ENCODE measurements around the gene RAP1B. TPM values are rescaled to one million over a fixed set of nuclear protein-coding genes. Genes with fewer than 3 reads are reported as not detected.

The RAP1B gene
- total and polyA plus RNA-seq, 2 of the 13 experiments (the other 11 are each of a cell fraction or from before 2014, with no cell fraction given) = 71.1 to 92.7 TPM

DNA sequence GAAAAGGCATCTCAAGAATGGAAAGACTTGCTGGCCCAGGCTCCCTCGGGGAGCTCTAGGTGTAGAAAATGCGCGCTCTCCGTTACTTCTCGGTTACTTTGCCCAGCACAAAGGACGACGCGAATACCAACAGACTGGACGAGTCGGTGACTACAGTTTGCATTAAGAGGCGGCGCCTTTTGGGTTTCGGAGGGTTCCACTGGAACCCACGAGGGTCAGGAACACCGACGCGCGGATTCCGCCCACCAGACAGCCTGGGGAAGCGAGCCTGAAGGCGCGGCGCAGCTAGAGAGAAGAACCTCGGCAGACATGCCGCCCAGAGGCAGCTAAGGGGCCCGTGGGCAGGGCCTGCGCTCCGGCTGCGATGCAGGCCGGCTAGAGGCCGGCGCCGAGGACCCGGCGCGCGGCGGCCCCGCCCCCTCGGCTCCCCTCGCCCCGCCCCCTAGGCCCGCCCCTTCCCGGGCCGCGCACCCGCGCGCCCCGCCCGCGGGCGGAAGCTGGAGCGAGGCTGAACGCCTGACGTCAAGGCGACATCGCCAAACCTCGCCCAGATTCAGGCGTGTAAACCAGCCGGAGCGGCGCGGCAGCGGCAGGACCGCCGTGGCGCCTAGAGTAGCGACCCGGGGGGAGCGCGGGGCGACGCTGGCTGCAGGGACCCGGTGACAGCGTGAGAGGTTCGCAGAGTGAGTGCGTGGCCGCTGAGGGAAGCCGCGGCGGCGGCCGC is at the start of gene RAP1B (continued):
- peak; percentile 11; the same call in 1 of the 2 replicates for TF ChIP-seq RXRB (CRISPR knock-in tag; IDR thresholded peaks at IDR 0.05; ENCODE audit: borderline replicate concordance)
- peak; percentile 80; the same call in 1 of the 2 replicates for TF ChIP-seq NRL (CRISPR knock-in tag; IDR thresholded peaks at IDR 0.05; ENCODE audit: borderline replicate concordance)
- peak; percentile 72; the same call in 1 of the 2 replicates for TF ChIP-seq ZNF816 (CRISPR knock-in tag; IDR thresholded peaks at IDR 0.05; ENCODE audit: borderline replicate concordance)
- peak; percentile 76; the same call in 1 of the 2 replicates for TF ChIP-seq ZNF891 (CRISPR knock-in tag; IDR thresholded peaks at IDR 0.05)
- TF ChIP-seq MEIS2 (CRISPR knock-in tag; IDR thresholded peaks at IDR 0.05) = peak; percentile 50; the same call in 1 of the 2 replicates
- TF ChIP-seq, protein P1, sequence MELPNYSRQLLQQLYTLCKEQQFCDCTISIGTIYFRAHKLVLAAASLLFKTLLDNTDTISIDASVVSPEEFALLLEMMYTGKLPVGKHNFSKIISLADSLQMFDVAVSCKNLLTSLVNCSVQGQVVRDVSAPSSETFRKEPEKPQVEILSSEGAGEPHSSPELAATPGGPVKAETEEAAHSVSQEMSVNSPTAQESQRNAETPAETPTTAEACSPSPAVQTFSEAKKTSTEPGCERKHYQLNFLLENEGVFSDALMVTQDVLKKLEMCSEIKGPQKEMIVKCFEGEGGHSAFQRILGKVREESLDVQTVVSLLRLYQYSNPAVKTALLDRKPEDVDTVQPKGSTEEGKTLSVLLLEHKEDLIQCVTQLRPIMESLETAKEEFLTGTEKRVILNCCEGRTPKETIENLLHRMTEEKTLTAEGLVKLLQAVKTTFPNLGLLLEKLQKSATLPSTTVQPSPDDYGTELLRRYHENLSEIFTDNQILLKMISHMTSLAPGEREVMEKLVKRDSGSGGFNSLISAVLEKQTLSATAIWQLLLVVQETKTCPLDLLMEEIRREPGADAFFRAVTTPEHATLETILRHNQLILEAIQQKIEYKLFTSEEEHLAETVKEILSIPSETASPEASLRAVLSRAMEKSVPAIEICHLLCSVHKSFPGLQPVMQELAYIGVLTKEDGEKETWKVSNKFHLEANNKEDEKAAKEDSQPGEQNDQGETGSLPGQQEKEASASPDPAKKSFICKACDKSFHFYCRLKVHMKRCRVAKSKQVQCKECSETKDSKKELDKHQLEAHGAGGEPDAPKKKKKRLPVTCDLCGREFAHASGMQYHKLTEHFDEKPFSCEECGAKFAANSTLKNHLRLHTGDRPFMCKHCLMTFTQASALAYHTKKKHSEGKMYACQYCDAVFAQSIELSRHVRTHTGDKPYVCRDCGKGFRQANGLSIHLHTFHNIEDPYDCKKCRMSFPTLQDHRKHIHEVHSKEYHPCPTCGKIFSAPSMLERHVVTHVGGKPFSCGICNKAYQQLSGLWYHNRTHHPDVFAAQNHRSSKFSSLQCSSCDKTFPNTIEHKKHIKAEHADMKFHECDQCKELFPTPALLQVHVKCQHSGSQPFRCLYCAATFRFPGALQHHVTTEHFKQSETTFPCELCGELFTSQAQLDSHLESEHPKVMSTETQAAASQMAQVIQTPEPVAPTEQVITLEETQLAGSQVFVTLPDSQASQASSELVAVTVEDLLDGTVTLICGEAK (IDR thresholded peaks at IDR 0.05) = no peak
- TF ChIP-seq, protein P1 (CRISPR knock-in tag; IDR thresholded peaks at IDR 0.05) = 0 out of 2 replicates have a peak, but pooled peaks have one; percentile 18
- TF ChIP-seq HMGXB4 (CRISPR knock-in tag; IDR thresholded peaks at IDR 0.05; ENCODE audit: borderline replicate concordance in 1 of 2, low read depth in 1 of 2) = peak; percentile 9 to 53; a peak in 2 of 4 replicates
- no peak for TF ChIP-seq NCOA2 (CRISPR knock-in tag; IDR thresholded peaks at IDR 0.05)
- TF ChIP-seq ZNF7 (CRISPR knock-in tag; IDR thresholded peaks at IDR 0.05) = no peak
- no peak for TF ChIP-seq ZNF883 (CRISPR knock-in tag; IDR thresholded peaks at IDR 0.05; ENCODE audit: not compliant biosample characterization)
- TF ChIP-seq, protein P2, sequence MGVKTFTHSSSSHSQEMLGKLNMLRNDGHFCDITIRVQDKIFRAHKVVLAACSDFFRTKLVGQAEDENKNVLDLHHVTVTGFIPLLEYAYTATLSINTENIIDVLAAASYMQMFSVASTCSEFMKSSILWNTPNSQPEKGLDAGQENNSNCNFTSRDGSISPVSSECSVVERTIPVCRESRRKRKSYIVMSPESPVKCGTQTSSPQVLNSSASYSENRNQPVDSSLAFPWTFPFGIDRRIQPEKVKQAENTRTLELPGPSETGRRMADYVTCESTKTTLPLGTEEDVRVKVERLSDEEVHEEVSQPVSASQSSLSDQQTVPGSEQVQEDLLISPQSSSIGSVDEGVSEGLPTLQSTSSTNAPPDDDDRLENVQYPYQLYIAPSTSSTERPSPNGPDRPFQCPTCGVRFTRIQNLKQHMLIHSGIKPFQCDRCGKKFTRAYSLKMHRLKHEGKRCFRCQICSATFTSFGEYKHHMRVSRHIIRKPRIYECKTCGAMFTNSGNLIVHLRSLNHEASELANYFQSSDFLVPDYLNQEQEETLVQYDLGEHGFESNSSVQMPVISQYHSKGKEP (CRISPR knock-in tag; IDR thresholded peaks at IDR 0.05) = no peak
- no peak for TF ChIP-seq ZKSCAN5 (CRISPR knock-in tag; IDR thresholded peaks at IDR 0.05)
- TF ChIP-seq TMF1 (CRISPR knock-in tag; IDR thresholded peaks at IDR 0.05; ENCODE audit: low read depth) = peak; percentile 76; the same call in 1 of the 2 replicates
- peak; percentile 22; the same call in 1 of the 2 replicates for TF ChIP-seq ATF7-NPFF (CRISPR knock-in tag; IDR thresholded peaks at IDR 0.05; ENCODE audit: low read depth)
- TF ChIP-seq ZBTB8A (CRISPR knock-in tag; IDR thresholded peaks at IDR 0.05; ENCODE audit: borderline replicate concordance, low read depth) = peak; percentile 80; the same call in 1 of the 2 replicates

Measured in HepG2 (cell line).